HEK293T (cell line): Measurements from ENCODE around the gene THSD8.

Experiments
- SP1 ChIP-seq: fragments of 450-650 bp; IDR thresholded peaks from 2 replicates; pipeline ENCODE4 v1.6.1; 2017
- ZNF384 ChIP-seq: fragments of 450-650 bp; IDR thresholded peaks from 2 replicates; pipeline ENCODE4 v1.6.1; 2016

DNA sequence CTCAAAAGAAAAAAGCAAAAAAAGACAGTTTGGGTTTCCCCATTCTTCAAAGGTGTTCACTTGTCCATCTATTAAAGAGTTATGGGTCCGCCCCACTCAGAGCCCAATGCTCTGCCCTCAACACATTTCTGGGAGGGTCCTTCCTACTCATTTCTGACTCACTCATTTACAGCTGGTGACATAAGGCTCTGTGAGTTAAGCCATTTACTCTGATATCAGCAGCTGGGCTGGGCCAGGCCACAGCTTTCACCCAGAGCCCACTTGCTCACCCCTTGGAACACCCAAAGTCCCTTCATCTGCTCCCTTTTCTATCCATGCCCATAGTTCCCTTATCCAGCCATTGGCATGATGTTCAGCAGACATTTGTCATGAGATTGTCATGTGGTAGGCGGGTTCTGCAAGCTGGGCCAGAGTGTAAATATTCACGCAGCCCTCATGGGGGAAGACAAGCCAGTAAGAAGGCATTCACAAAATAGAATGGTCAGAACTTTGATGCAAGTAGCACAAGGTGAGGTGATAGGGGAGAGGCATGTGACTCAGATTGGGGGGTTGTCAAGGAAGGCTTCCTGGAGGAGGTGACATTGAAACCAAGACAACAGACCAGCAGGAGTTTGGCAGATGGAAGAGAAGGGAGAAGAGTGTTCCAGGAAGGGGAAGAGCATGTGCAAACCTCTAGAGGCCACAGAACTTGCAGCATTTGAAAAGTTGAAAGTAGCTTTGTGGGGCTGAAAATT lies 42.3 kb downstream of the THSD8 start:
- TF ChIP-seq SP1 (no peak), ZNF384 (no peak)
